Peyer's patch (tissue), 4 donors: ENCODE data around the gene RGS1. TPM values are rescaled to one million over a fixed set of nuclear protein-coding genes. Genes with fewer than 3 reads are reported as not detected.

Experiments used
- DNase-seq, 3 donors: peaks; one replicate each; pipeline ENCODE4 v3.0.0-alpha.2; 2017 to 2019
- H3K27ac ChIP-seq, 4 donors: fragments of 200-600 bp; sonication (generic); one replicate each; pipeline ENCODE4 v1.5.1; 2016 to 2019
- H3K27me3 ChIP-seq, 2 donors: fragments of 200-600 bp; sonication (generic); one replicate each; pipeline ENCODE4 v1.5.1; 2019
- H3K36me3 ChIP-seq, 3 donors: fragments of 200-600 bp; sonication (generic); one replicate each; pipeline ENCODE4 v1.5.1; 2016 to 2019
- H3K4me1 ChIP-seq, 4 donors: fragments of 200-600 bp; sonication (generic); one replicate each; pipeline ENCODE4 v1.5.1; 2016 to 2019
- H3K4me3 ChIP-seq, 4 donors: fragments of 200-600 bp; sonication (generic); 1 replicate in 3 of 4; 2 replicates in 1 of 4; pipeline ENCODE4 v1.5.1; 2016 to 2019; ENCODE audit warnings: mild to moderate bottlenecking in 1 of 4
- H3K9me3 ChIP-seq, 4 donors: fragments of 200-600 bp; sonication (generic); one replicate each; pipeline ENCODE4 v1.5.1; 2016 to 2019; ENCODE audit warnings: mild to moderate bottlenecking in 1 of 4
- CTCF ChIP-seq, 6 experiments: fragments of 450-650 bp in 4 of 6; fragments of 200-600 bp in 2 of 6; sonication (generic) in 1 of 6; IDR thresholded peaks; one replicate each; pipeline ENCODE4 v1.5.1; 2017 to 2019; ENCODE audit warnings: antibody characterized with exemption in 6 of 6, mild to moderate bottlenecking in 3 of 6, moderate library complexity in 1 of 6
- POLR2A ChIP-seq, 2 donors: fragments of 450-650 bp; IDR thresholded peaks; one replicate each; pipeline ENCODE4 v1.5.1; 2017; ENCODE audit warnings: antibody characterized with exemption in 2 of 2, mild to moderate bottlenecking in 2 of 2, moderate library complexity in 2 of 2
- total RNA-seq, 4 donors: library from RNA; depleted of rRNA; stranded (reverse); fragments of >200 nt; gene quantifications; one replicate each; pipeline ENCODE4 v1.1.0, GENCODE V29; 2016

RGS1 gene
- total RNA-seq, 4 donors from 2014 or later, result 5.3 to 149 (median 20.0) TPM

- no peaks in the 10 kb centered on the region for H3K36me3 ChIP-seq
- no peak overlapping the region for H3K27ac ChIP-seq
- no peaks in the 10 kb centered on the region for H3K27me3 ChIP-seq
- no peak for DNase-seq
- no peak overlapping the region for H3K4me3 ChIP-seq
- H3K4me1 ChIP-seq, result no peaks in the 10 kb centered on the region
- H3K9me3 ChIP-seq, result no peaks in the 10 kb centered on the region
- TF ChIP-seq POLR2A (IDR thresholded peaks at IDR 0.05) (no peak), CTCF (IDR thresholded peaks at IDR 0.05) (no peak)
Measured at GRCh38 chr1:192626366-192627179, 51.0 kb downstream of the RGS1 start.

GRCh38 chr1:192627901-192628300, 52.3 kb downstream of the RGS1 start:
- Histone ChIP-seq H3K36me3 (no peaks in the 10 kb centered on the region), H3K9me3 (no peaks in the 10 kb centered on the region), H3K27me3 (no peaks in the 10 kb centered on the region), H3K4me3 (no peak overlapping the region), H3K27ac (no peak overlapping the region), H3K4me1 (no peaks in the 10 kb centered on the region)
- DNase-seq, result no peak
- TF ChIP-seq POLR2A (IDR thresholded peaks at IDR 0.05) (no peak), CTCF (IDR thresholded peaks at IDR 0.05) (no peak)

- no peak for TF ChIP-seq POLR2A (IDR thresholded peaks at IDR 0.05)
- TF ChIP-seq CTCF (IDR thresholded peaks at IDR 0.05), result no peak
- H3K36me3 ChIP-seq, result no peaks in the 10 kb centered on the region
- H3K27me3 ChIP-seq, result no peaks in the 10 kb centered on the region
- no peak for DNase-seq
- H3K4me3 ChIP-seq, result no peak overlapping the region
- no peaks in the 10 kb centered on the region for H3K4me1 ChIP-seq
- no peaks in the 10 kb centered on the region for H3K9me3 ChIP-seq
- no peak overlapping the region for H3K27ac ChIP-seq
Measured at GRCh38 chr1:192628396-192629057, 53.0 kb downstream of the RGS1 start.

DNA sequence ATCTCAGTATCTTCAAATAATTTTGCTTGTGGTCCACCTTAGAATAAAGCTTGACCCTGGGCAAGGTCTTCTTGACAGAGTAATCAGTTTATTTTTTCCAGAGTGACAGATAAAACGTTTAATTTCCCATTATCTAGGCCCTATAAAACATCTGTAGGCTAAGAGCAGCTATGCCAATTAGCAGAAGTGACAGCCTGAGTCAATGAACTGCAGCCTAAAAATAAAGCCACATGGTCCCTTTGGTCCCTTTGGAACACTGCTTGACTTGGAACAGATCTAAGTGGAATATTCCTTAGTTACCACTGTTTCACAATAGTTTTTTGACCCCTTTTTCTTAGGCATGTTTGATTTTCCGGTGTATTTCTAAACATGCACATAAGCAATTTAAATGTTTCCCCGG, 54.0 kb downstream of the RGS1 start:
- no peak overlapping the region for H3K4me3 ChIP-seq
- H3K9me3 ChIP-seq, result no peaks in the 10 kb centered on the region
- H3K27me3 ChIP-seq, result no peaks in the 10 kb centered on the region
- no peak overlapping the region for H3K27ac ChIP-seq
- H3K36me3 ChIP-seq, result no peaks in the 10 kb centered on the region
- no peaks in the 10 kb centered on the region for H3K4me1 ChIP-seq
- TF ChIP-seq POLR2A (IDR thresholded peaks at IDR 0.05) (no peak), CTCF (IDR thresholded peaks at IDR 0.05) (no peak)
- DNase-seq, result no peak

Other genes with a start within 250 kb of the RGS1 start
- gene RGS13, start 60.4 kb downstream of the RGS1 start, total RNA-seq, result 10 to 100 TPM in 1 of 4 donors, 1 to 10 TPM in 2, not detected in 1; 3.1 to 11.9 (median 6.6) TPM
- 10 to 100 TPM; 78.0 to 98.2 (median 91.4) TPM for gene RGS2, start 233.3 kb downstream of the RGS1 start, total RNA-seq